RWPE2 (cell line): ENCODE data around the gene KCNJ1.

Source experiments
- ATAC-seq: fragments of 200-7000 bp; cut with Tn5 transposase; 3 replicates; pipeline ENCODE4 v1.9.1; 2021; ENCODE audit warnings: low read depth
- DNase-seq: peaks from one replicate; pipeline ENCODE4 v3.0.0-alpha.2; 2020; ENCODE audit warnings: low spot score
- H3K27ac ChIP-seq: fragments of 450-650 bp; 2 replicates; pipeline ENCODE4 v1.5.1; 2017; ENCODE audit warnings: mild to moderate bottlenecking; ENCODE audit not compliant: poor library complexity, severe bottlenecking
- H3K27me3 ChIP-seq: fragments of 250-450 bp; sonication (Bioruptor Pico); 2 replicates; pipeline ENCODE4 v1.5.1; 2021; ENCODE audit warnings: mild to moderate bottlenecking, moderate library complexity; ENCODE audit not compliant: insufficient read depth, poor library complexity, severe bottlenecking
- H3K36me3 ChIP-seq: fragments of 250-450 bp; sonication (Bioruptor Pico); 2 replicates; pipeline ENCODE4 v1.5.1; 2020; ENCODE audit warnings: low read depth, mild to moderate bottlenecking, moderate library complexity
- H3K4me1 ChIP-seq: fragments of 250-450 bp; sonication (Bioruptor Pico); 2 replicates; pipeline ENCODE4 v1.5.1; 2021; ENCODE audit warnings: mild to moderate bottlenecking, moderate library complexity; ENCODE audit not compliant: insufficient read depth, poor library complexity, severe bottlenecking
- H3K4me3 ChIP-seq: fragments of 250-450 bp; sonication (Bioruptor Pico); 2 replicates; pipeline ENCODE4 v1.5.1; 2021; ENCODE audit warnings: mild to moderate bottlenecking, moderate library complexity; ENCODE audit not compliant: severe bottlenecking
- H3K9me3 ChIP-seq: fragments of 250-450 bp; sonication (Bioruptor Pico); 2 replicates; pipeline ENCODE4 v1.5.1; 2021; ENCODE audit warnings: mild to moderate bottlenecking, moderate library complexity; ENCODE audit not compliant: severe bottlenecking
- CTCF ChIP-seq: fragments of 450-650 bp; IDR thresholded peaks from one replicate; pipeline ENCODE4 v1.5.1; 2017; ENCODE audit warnings: mild to moderate bottlenecking, moderate library complexity; ENCODE audit not compliant: poor library complexity, severe bottlenecking

KCNJ1 gene

GRCh38 chr11:128896356-128896755, 29.3 kb upstream of the KCNJ1 start:
- Histone ChIP-seq H3K36me3 (no peaks in the 10 kb centered on the region), H3K4me3 (no peak overlapping the region), H3K27me3 (no peaks in the 10 kb centered on the region), H3K4me1 (no peaks in the 10 kb centered on the region), H3K27ac (no peak overlapping the region), H3K9me3 (no peaks in the 10 kb centered on the region)
- ATAC-seq (no peak), DNase-seq (no peak)
- TF ChIP-seq CTCF, result no peak

- ATAC-seq (no peak), DNase-seq (no peak)
- no peak overlapping the region for H3K4me3 ChIP-seq
- H3K27me3 ChIP-seq, result no peaks in the 10 kb centered on the region
- no peak overlapping the region for H3K27ac ChIP-seq
- TF ChIP-seq CTCF, result no peak
- H3K4me1 ChIP-seq, result no peaks in the 10 kb centered on the region
- no peaks in the 10 kb centered on the region for H3K36me3 ChIP-seq
- H3K9me3 ChIP-seq, result no peaks in the 10 kb centered on the region
These were observed 28.4 kb upstream of the KCNJ1 start for GRCh38 chr11:128895526-128895925.

- Histone ChIP-seq H3K4me1 (no peaks in the 10 kb centered on the region), H3K4me3 (no peak overlapping the region), H3K9me3 (no peaks in the 10 kb centered on the region), H3K36me3 (no peaks in the 10 kb centered on the region), H3K27ac (no peak overlapping the region), H3K27me3 (no peaks in the 10 kb centered on the region)
- DNase-seq, result no peak
- TF ChIP-seq CTCF, result no peak
- no peak for ATAC-seq
These were observed 27.6 kb upstream of the KCNJ1 start for GRCh38 chr11:128894685-128895084.

- Histone ChIP-seq H3K4me3 (no peak overlapping the region), H3K9me3 (no peaks in the 10 kb centered on the region), H3K36me3 (no peaks in the 10 kb centered on the region), H3K27me3 (no peaks in the 10 kb centered on the region), H3K27ac (no peak overlapping the region), H3K4me1 (no peaks in the 10 kb centered on the region)
- DNase-seq (no peak), ATAC-seq (no peak)
- TF ChIP-seq CTCF, result no peak
These were observed 27.2 kb upstream of the KCNJ1 start for GRCh38 chr11:128894286-128894681.

- no peak overlapping the region for H3K4me3 ChIP-seq
- H3K27me3 ChIP-seq, result no peaks in the 10 kb centered on the region
- no peak for ATAC-seq
- no peaks in the 10 kb centered on the region for H3K36me3 ChIP-seq
- no peak for TF ChIP-seq CTCF
- no peaks in the 10 kb centered on the region for H3K9me3 ChIP-seq
- no peak for DNase-seq
- no peak overlapping the region for H3K27ac ChIP-seq
- H3K4me1 ChIP-seq, result no peaks in the 10 kb centered on the region
These were observed 26.6 kb upstream of the KCNJ1 start for GRCh38 chr11:128893578-128894285.
